Activated T-helper 1 cell treated with Interleukin-2 at 50 U/mL for 16 hours (primary cell): Measurements from ENCODE around the gene MLPH.

Source experiments
- DNase-seq: peaks from one replicate; pipeline ENCODE4 v3.0.0-alpha.2; 2020; ENCODE audit warnings: low read depth

The MLPH gene

GRCh38 chr2:237546040-237546875, 59.2 kb downstream of the MLPH start:
- DNase-seq = no peak

GRCh38 chr2:237546876-237547395, 59.9 kb downstream of the MLPH start:
- no peak for DNase-seq

- DNase-seq = no peak
These were observed 60.9 kb downstream of the MLPH start for GRCh38 chr2:237547841-237548416.

- no peak for DNase-seq
These were observed 62.2 kb downstream of the MLPH start for GRCh38 chr2:237549216-237549615.

GRCh38 chr2:237549643-237550415, 62.8 kb downstream of the MLPH start:
- DNase-seq = no peak

GRCh38 chr2:237551071-237551574, 64.1 kb downstream of the MLPH start:
- DNase-seq = no peak

- no peak for DNase-seq
These were observed 65.9 kb downstream of the MLPH start for GRCh38 chr2:237552908-237553307.

- no peak for DNase-seq
These were observed 66.9 kb downstream of the MLPH start for GRCh38 chr2:237553948-237554347.

GRCh38 chr2:237555560-237555959, 68.5 kb downstream of the MLPH start:
- no peak for DNase-seq

GRCh38 chr2:237556773-237557632, 70.0 kb downstream of the MLPH start:
- DNase-seq = no peak

GRCh38 chr2:237557633-237558015, 70.6 kb downstream of the MLPH start:
- no peak for DNase-seq

GRCh38 chr2:237558961-237559641, 72.0 kb downstream of the MLPH start:
- no peak for DNase-seq

- DNase-seq = no peak
These were observed 74.2 kb downstream of the MLPH start for GRCh38 chr2:237561221-237561620.

GRCh38 chr2:237563816-237564215, 76.8 kb downstream of the MLPH start:
- DNase-seq = no peak

GRCh38 chr2:237564526-237565131, 77.6 kb downstream of the MLPH start:
- no peak for DNase-seq

GRCh38 chr2:237565974-237566373, 78.9 kb downstream of the MLPH start:
- no peak for DNase-seq

GRCh38 chr2:237566401-237567235, 79.6 kb downstream of the MLPH start, which contains the start of gene PRLH:
TSS of gene PRLH (plus strand) at chr2:237566574. CDS start at chr2:237566574, 0 bp downstream.
- no peak for DNase-seq

- DNase-seq = no peak
These were observed 80.4 kb downstream of the MLPH start for GRCh38 chr2:237567276-237568029.
